GM23338 (cell line): Measurements from ENCODE around the gene HDAC10. TPM values are rescaled to one million over a fixed set of nuclear protein-coding genes. Genes with fewer than 3 reads are reported as not detected.

Experiments used
- ATAC-seq: fragments of 200-7000 bp; cut with Tn5 transposase; 3 replicates; pipeline ENCODE4 v1.9.1; 2020
- DNase-seq: peaks from one replicate; pipeline ENCODE4 v3.0.0-alpha.2; 2015; ENCODE audit warnings: low spot score
- H2AFZ ChIP-seq: fragments of 200-600 bp; sonication (generic); 2 replicates; pipeline ENCODE4 v1.8.0; 2016; ENCODE audit warnings: antibody characterized with exemption, mild to moderate bottlenecking, moderate library complexity
- H3F3A ChIP-seq: fragments of 200-600 bp; sonication (generic); replicated peaks from 2 replicates; pipeline ENCODE4 v1.8.0; 2017; ENCODE audit warnings: antibody characterized with exemption, mixed run types, low read depth
- H3K27ac ChIP-seq: fragments of 200-600 bp; sonication (generic); 2 replicates; pipeline ENCODE4 v1.6.1; 2016; ENCODE audit warnings: low read depth
- H3K27me3 ChIP-seq: fragments of 200-600 bp; sonication (generic); 2 replicates; pipeline ENCODE4 v1.8.0; 2016; ENCODE audit warnings: mild to moderate bottlenecking, mixed run types, moderate library complexity; ENCODE audit not compliant: insufficient read depth
- H3K36me3 ChIP-seq: fragments of 200-600 bp; sonication (generic); 2 replicates; pipeline ENCODE4 v1.8.0; 2016; ENCODE audit warnings: mild to moderate bottlenecking; ENCODE audit not compliant: insufficient read depth
- H3K4me1 ChIP-seq: fragments of 200-600 bp; sonication (generic); 2 replicates; pipeline ENCODE4 v1.8.0; 2016; ENCODE audit warnings: mild to moderate bottlenecking, moderate library complexity; ENCODE audit not compliant: insufficient read depth
- H3K4me2 ChIP-seq: fragments of 200-600 bp; sonication (generic); 2 replicates; pipeline ENCODE4 v1.7.1; 2017; ENCODE audit warnings: mixed run types
- H3K4me3 ChIP-seq: fragments of 200-600 bp; sonication (generic); 2 replicates; pipeline ENCODE4 v1.6.1; 2016; ENCODE audit warnings: mixed run types
- H3K79me2 ChIP-seq: fragments of 200-600 bp; sonication (generic); replicated peaks from 2 replicates; pipeline ENCODE4 v1.8.0; 2017; ENCODE audit warnings: mild to moderate bottlenecking; ENCODE audit not compliant: insufficient read depth
- H3K9me2 ChIP-seq: fragments of 200-600 bp; sonication (generic); 2 replicates; pipeline ENCODE4 v1.8.0; 2017; ENCODE audit not compliant: insufficient read depth
- H4K20me1 ChIP-seq: fragments of 200-600 bp; sonication (generic); replicated peaks from 2 replicates; pipeline ENCODE4 v1.8.0; 2017; ENCODE audit warnings: mild to moderate bottlenecking; ENCODE audit not compliant: insufficient read depth
- H3K27ac Mint-ChIP-seq: 2 replicates; pipeline ENCODE4 v1.8.0; 2020; ENCODE audit warnings: inconsistent platforms, mild to moderate bottlenecking, moderate library complexity, mixed read lengths
- H3K27me3 Mint-ChIP-seq: 3 replicates; pipeline ENCODE4 v1.8.0; 2022; ENCODE audit warnings: low read depth, mild to moderate bottlenecking, moderate library complexity, mixed read lengths, inconsistent platforms; ENCODE audit not compliant: insufficient read depth, poor library complexity
- H3K36me3 Mint-ChIP-seq: 3 replicates; pipeline ENCODE4 v1.8.0; 2021; ENCODE audit warnings: low read depth, mild to moderate bottlenecking, inconsistent platforms, moderate library complexity, mixed read lengths
- H3K4me1 Mint-ChIP-seq: 3 replicates; pipeline ENCODE4 v1.8.0; 2020; ENCODE audit warnings: mild to moderate bottlenecking, inconsistent platforms, mixed read lengths
- H3K4me3 Mint-ChIP-seq: 3 replicates; pipeline ENCODE4 v1.8.0; 2021; ENCODE audit warnings: moderate library complexity, mild to moderate bottlenecking, inconsistent platforms, mixed read lengths
- H3K9me3 Mint-ChIP-seq: 3 replicates; pipeline ENCODE4 v1.8.0; 2020; ENCODE audit warnings: moderate library complexity, mild to moderate bottlenecking, inconsistent platforms, mixed read lengths
- CREB1 ChIP-seq: fragments of 250-450 bp; sonication (Bioruptor Pico); IDR thresholded peaks from 2 replicates; pipeline ENCODE4 v1.5.0; 2020; ENCODE audit warnings: low read depth, mild to moderate bottlenecking, moderate library complexity
- EZH2phosphoT487 ChIP-seq: fragments of 200-600 bp; sonication (generic); IDR thresholded peaks from one replicate; pipeline ENCODE4 v1.8.1; 2018; ENCODE audit warnings: antibody characterized with exemption; ENCODE audit not compliant: unreplicated experiment
- NANOG ChIP-seq: IDR thresholded peaks from 2 replicates; pipeline ENCODE4 v1.6.1; 2016; ENCODE audit warnings: antibody characterized with exemption, borderline replicate concordance
- POLR2AphosphoS5 ChIP-seq: IDR thresholded peaks from 2 replicates; pipeline ENCODE4 v1.6.1; 2016; ENCODE audit warnings: antibody characterized with exemption, low read depth
- ZNF114 ChIP-seq: fragments of 250-450 bp; sonication (Bioruptor Pico); IDR thresholded peaks from 2 replicates; pipeline ENCODE4 v1.5.0; 2020; ENCODE audit warnings: mild to moderate bottlenecking, moderate library complexity
- ZNF331 ChIP-seq: fragments of 250-450 bp; sonication (Bioruptor Pico); IDR thresholded peaks from 2 replicates; pipeline ENCODE4 v1.5.0; 2020; ENCODE audit warnings: low read depth, mild to moderate bottlenecking, moderate library complexity
- ZNF462 ChIP-seq: fragments of 250-450 bp; sonication (Bioruptor Pico); IDR thresholded peaks from 2 replicates; pipeline ENCODE4 v1.5.0; 2020; ENCODE audit warnings: mild to moderate bottlenecking, moderate library complexity
- polyA plus RNA-seq: library from polyadenylated mRNA; unstranded; fragments of >200 nt; fragmentation: Nextera tagmentation; extraction: Ambion mirVana; gene quantifications from 2 replicates; pipeline ENCODE4 v1.2.1, GENCODE V29; 2016
- total RNA-seq: library from RNA; depleted of rRNA; stranded (reverse); fragments of >200 nt; shearing (Covaris generic); gene quantifications from 2 replicates; pipeline ENCODE4 v1.2.3, GENCODE V29; 2014
- TF ChIP-seq, protein P1 (sequence below), 2 experiments: fragments of 200-600 bp in 1 of 2; sonication (generic) in 1 of 2; conservative IDR thresholded peaks; 2 replicates each; pipeline versions ENCODE4 v1.5.1 to v1.6.1; 2016 to 2017; ENCODE audit warnings: antibody characterized with exemption in 2 of 2, low read depth in 2 of 2, mild to moderate bottlenecking in 2 of 2, moderate library complexity in 1 of 2
- TF ChIP-seq, protein P2 (sequence below): IDR thresholded peaks from 2 replicates; pipeline ENCODE4 v1.6.1; 2016; ENCODE audit warnings: antibody characterized with exemption

HDAC10 gene
- total and polyA plus RNA-seq, 2 experiments from 2014 or later: 4.1 to 41.9 TPM

DNA sequence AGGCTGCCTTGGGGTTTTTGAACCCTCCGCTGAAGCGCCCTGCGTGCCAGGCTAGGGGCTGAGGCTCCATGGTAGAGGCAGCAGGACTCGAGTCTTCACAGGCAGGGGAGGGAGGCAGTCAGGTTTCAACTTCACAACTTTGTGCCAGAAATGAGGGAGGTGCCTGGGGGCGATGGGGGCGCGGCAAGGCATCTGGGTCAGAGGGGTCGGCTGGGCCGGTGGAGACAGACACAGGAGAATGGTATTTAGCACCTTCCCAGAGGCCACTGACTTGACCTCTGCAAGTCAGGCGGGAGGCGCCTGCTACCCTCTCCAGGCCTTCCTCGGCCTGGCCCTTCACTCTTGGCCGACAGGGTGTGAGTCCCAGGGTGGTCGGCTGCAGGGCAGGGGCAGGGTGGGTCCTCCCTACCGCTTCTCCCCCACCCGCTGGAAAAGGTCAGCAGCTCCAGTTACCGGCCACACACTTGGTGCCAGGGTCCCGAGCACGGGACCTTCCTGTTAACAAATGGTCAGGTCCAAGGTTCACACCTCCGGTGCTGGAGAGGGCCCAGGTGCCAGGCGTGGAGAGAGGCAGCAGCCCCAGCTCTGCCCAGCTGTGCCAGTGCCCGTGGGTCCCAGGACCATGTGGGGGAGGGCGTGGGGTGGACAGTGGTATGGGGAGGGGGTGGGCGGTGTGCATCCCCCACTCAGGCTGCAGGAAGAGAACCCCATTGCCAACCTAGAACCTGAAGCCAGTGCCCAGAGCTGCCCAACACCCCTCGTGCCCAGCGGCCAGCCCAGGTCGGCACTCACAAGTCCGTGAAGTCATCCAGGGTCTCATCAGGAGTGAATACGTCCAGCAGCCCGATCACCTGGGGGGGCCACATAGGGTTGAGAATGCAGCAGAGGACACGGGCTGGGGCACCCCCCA lies 6.6 kb upstream of the HDAC10 start:
- peaks cover 19% of the 10 kb centered on the region for H3K27me3 ChIP-seq
- ATAC-seq: no peak
- H3K4me3 ChIP-seq: no peak overlapping the region
- Mint-ChIP-seq H3K36me3 (no peaks in the 10 kb centered on the region), H3K4me1 (peaks cover 6% of the 10 kb centered on the region; the same call in 2 of the 3 replicates), H3K27me3 (peaks cover 20% of the 10 kb centered on the region), H3K4me3 (no peak overlapping the region), H3K27ac (no peak overlapping the region), H3K9me3 (no peaks in the 10 kb centered on the region)
- no peak overlapping the region for H2AFZ ChIP-seq
- H3K4me1 ChIP-seq: peaks cover 7% of the 10 kb centered on the region
- no peaks in the 10 kb centered on the region for H3K36me3 ChIP-seq
- no peak overlapping the region for H3K27ac ChIP-seq
- no peaks in the 10 kb centered on the region for H4K20me1 ChIP-seq
- H3K79me2 ChIP-seq: no peaks in the 10 kb centered on the region
- DNase-seq: no peak
- no peak overlapping the region for H3K4me2 ChIP-seq
- no peaks in the 10 kb centered on the region for H3K9me2 ChIP-seq
- no peaks in the 10 kb centered on the region for H3F3A ChIP-seq
- TF ChIP-seq, protein P1, sequence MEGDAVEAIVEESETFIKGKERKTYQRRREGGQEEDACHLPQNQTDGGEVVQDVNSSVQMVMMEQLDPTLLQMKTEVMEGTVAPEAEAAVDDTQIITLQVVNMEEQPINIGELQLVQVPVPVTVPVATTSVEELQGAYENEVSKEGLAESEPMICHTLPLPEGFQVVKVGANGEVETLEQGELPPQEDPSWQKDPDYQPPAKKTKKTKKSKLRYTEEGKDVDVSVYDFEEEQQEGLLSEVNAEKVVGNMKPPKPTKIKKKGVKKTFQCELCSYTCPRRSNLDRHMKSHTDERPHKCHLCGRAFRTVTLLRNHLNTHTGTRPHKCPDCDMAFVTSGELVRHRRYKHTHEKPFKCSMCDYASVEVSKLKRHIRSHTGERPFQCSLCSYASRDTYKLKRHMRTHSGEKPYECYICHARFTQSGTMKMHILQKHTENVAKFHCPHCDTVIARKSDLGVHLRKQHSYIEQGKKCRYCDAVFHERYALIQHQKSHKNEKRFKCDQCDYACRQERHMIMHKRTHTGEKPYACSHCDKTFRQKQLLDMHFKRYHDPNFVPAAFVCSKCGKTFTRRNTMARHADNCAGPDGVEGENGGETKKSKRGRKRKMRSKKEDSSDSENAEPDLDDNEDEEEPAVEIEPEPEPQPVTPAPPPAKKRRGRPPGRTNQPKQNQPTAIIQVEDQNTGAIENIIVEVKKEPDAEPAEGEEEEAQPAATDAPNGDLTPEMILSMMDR (conservative IDR thresholded peaks at IDR 0.05; ENCODE audit: low read depth in 2 of 2): no peak
- TF ChIP-seq, protein P2, sequence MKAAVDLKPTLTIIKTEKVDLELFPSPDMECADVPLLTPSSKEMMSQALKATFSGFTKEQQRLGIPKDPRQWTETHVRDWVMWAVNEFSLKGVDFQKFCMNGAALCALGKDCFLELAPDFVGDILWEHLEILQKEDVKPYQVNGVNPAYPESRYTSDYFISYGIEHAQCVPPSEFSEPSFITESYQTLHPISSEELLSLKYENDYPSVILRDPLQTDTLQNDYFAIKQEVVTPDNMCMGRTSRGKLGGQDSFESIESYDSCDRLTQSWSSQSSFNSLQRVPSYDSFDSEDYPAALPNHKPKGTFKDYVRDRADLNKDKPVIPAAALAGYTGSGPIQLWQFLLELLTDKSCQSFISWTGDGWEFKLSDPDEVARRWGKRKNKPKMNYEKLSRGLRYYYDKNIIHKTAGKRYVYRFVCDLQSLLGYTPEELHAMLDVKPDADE: no peak

- H3K27ac Mint-ChIP-seq: no peak overlapping the region
- Histone ChIP-seq H2AFZ (no peak overlapping the region), H3K36me3 (no peaks in the 10 kb centered on the region), H3K27ac (no peak overlapping the region), H3K4me2 (no peak overlapping the region), H3K4me1 (peaks cover under 1% of the 10 kb centered on the region; the same call in 1 of the 2 replicates), H3K4me3 (no peak overlapping the region), H4K20me1 (no peaks in the 10 kb centered on the region), H3K9me2 (no peaks in the 10 kb centered on the region), H3K79me2 (no peaks in the 10 kb centered on the region), H3F3A (no peaks in the 10 kb centered on the region; the same call in 1 of the 2 replicates), H3K27me3 (peaks cover 13% of the 10 kb centered on the region)
- no peak overlapping the region for H3K4me3 Mint-ChIP-seq
- H3K9me3 Mint-ChIP-seq: no peaks in the 10 kb centered on the region
- H3K4me1 Mint-ChIP-seq: peaks cover under 1% of the 10 kb centered on the region; the same call in 2 of the 3 replicates
- H3K36me3 Mint-ChIP-seq: no peaks in the 10 kb centered on the region
- DNase-seq: no peak
- peaks cover 14% of the 10 kb centered on the region for H3K27me3 Mint-ChIP-seq
- no peak for ATAC-seq
- no peak for TF ChIP-seq EZH2phosphoT487
- TF ChIP-seq ZNF331 (CRISPR knock-in tag): no peak
- no peak for TF ChIP-seq CREB1 (CRISPR knock-in tag)
- TF ChIP-seq, protein P2: no peak
- TF ChIP-seq NANOG: no peak
- TF ChIP-seq POLR2AphosphoS5: no peak
- TF ChIP-seq ZNF114 (CRISPR knock-in tag): no peak
- no peak for TF ChIP-seq ZNF462 (CRISPR knock-in tag)
Observed at GRCh38 chr22:50257041-50257440, 6.0 kb upstream of the HDAC10 start.
